Measurements from ENCODE around the gene FAM107B. TPM values are rescaled to one million over a fixed set of nuclear protein-coding genes. Genes with fewer than 3 reads are reported as not detected.
"Not testable (repeated sequence)": the region's sequence is repeated elsewhere in the genome, so short reads cannot be mapped to it uniquely, and the experiment has no call there.

FAM107B gene
- total and polyA plus RNA-seq, 2 experiments from 2014 or later, result 11.0 to 17.6 TPM

DNA sequence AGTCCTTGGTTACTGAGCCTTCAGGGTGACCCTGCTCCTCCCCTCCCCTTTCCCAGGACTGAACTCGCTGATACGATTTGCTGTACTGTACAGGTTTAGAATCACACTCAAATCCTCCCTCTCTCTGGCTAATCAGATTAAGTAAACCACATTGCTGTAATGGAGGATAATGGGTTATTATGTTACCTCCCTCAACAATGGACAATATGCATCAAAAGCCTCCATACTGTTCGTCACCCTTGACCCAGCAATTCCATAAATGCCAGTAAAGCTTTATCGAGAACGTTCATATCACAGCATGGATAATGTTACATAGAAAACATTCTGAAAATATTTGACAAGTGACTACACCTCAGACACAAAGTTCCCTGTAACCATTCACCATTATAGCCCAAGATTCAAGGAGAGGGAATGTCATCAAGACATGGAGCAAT is 61.7 kb downstream of the FAM107B start:
- no peak overlapping the region for H3K4me3 Mint-ChIP-seq

DNA sequence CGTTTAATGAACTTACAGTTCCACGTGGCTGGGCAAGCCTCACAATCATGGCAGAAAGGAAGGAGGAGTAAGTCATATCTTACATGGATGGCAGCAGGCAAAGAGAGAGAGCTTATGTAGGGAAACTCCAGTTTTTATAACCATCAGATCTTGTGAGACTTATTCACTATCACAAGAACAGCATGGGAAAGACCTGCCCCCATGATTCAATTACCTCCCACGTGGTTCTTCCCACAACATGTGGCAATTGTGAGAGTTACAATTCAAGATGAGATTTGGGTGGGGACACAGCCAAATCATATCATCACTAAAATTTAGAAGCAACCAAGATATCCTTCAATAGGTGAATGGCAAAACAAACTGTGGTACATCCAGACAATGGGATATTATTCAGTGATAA is 65.4 kb downstream of the FAM107B start:
- not testable (repeated sequence) for H3K27ac Mint-ChIP-seq; H3K36me3 ChIP-seq (ENCODE audit: insufficient read depth); H3K27me3 Mint-ChIP-seq (ENCODE audit: insufficient read depth, low read depth, poor library complexity); H4K20me1 ChIP-seq (replicated peaks; ENCODE audit: insufficient read depth); H3K4me3 Mint-ChIP-seq; H3K79me2 ChIP-seq (replicated peaks; ENCODE audit: insufficient read depth); H3F3A ChIP-seq (replicated peaks; ENCODE audit: low read depth); H3K27ac ChIP-seq (ENCODE audit: low read depth); H3K36me3 Mint-ChIP-seq (ENCODE audit: low read depth); H3K9me2 ChIP-seq (ENCODE audit: insufficient read depth); H3K4me3 ChIP-seq; ATAC-seq; H3K27me3 ChIP-seq (ENCODE audit: insufficient read depth); H3K9me3 Mint-ChIP-seq; H2AFZ ChIP-seq; DNase-seq (ENCODE audit: low spot score); H3K4me2 ChIP-seq
- peaks cover 15% of the 10 kb centered on the region; the same call in 2 of the 3 replicates for H3K4me1 Mint-ChIP-seq
- peaks cover 13% of the 10 kb centered on the region; the same call in 1 of the 2 replicates for H3K4me1 ChIP-seq (ENCODE audit: insufficient read depth)

More for the DNA sequence above, 61.7 kb downstream of the FAM107B start:
- Mint-ChIP-seq H3K4me1 (peaks cover 5% of the 10 kb centered on the region; the same call in 2 of the 3 replicates), H3K27me3 (ENCODE audit: insufficient read depth, low read depth, poor library complexity) (no peaks in the 10 kb centered on the region), H3K9me3 (no peaks in the 10 kb centered on the region), H3K36me3 (ENCODE audit: low read depth) (no peaks in the 10 kb centered on the region), H3K27ac (no peak overlapping the region)
- no peaks in the 10 kb centered on the region for H3K4me1 ChIP-seq (ENCODE audit: insufficient read depth)
- 0 out of 2 replicates have a peak overlapping the region, but pooled peaks have one; percentile 7 for H2AFZ ChIP-seq
- no peaks in the 10 kb centered on the region for H3K9me2 ChIP-seq (ENCODE audit: insufficient read depth)
- DNase-seq (ENCODE audit: low spot score) (no peak), ATAC-seq (no peak)
- no peaks in the 10 kb centered on the region for H3K79me2 ChIP-seq (replicated peaks; ENCODE audit: insufficient read depth)
- no peaks in the 10 kb centered on the region for H3K27me3 ChIP-seq (ENCODE audit: insufficient read depth)
- no peak overlapping the region for H3K27ac ChIP-seq (ENCODE audit: low read depth)
- H3K4me2 ChIP-seq, result no peak overlapping the region
- no peaks in the 10 kb centered on the region for H3F3A ChIP-seq (replicated peaks; ENCODE audit: low read depth)
- TF ChIP-seq, protein P1, sequence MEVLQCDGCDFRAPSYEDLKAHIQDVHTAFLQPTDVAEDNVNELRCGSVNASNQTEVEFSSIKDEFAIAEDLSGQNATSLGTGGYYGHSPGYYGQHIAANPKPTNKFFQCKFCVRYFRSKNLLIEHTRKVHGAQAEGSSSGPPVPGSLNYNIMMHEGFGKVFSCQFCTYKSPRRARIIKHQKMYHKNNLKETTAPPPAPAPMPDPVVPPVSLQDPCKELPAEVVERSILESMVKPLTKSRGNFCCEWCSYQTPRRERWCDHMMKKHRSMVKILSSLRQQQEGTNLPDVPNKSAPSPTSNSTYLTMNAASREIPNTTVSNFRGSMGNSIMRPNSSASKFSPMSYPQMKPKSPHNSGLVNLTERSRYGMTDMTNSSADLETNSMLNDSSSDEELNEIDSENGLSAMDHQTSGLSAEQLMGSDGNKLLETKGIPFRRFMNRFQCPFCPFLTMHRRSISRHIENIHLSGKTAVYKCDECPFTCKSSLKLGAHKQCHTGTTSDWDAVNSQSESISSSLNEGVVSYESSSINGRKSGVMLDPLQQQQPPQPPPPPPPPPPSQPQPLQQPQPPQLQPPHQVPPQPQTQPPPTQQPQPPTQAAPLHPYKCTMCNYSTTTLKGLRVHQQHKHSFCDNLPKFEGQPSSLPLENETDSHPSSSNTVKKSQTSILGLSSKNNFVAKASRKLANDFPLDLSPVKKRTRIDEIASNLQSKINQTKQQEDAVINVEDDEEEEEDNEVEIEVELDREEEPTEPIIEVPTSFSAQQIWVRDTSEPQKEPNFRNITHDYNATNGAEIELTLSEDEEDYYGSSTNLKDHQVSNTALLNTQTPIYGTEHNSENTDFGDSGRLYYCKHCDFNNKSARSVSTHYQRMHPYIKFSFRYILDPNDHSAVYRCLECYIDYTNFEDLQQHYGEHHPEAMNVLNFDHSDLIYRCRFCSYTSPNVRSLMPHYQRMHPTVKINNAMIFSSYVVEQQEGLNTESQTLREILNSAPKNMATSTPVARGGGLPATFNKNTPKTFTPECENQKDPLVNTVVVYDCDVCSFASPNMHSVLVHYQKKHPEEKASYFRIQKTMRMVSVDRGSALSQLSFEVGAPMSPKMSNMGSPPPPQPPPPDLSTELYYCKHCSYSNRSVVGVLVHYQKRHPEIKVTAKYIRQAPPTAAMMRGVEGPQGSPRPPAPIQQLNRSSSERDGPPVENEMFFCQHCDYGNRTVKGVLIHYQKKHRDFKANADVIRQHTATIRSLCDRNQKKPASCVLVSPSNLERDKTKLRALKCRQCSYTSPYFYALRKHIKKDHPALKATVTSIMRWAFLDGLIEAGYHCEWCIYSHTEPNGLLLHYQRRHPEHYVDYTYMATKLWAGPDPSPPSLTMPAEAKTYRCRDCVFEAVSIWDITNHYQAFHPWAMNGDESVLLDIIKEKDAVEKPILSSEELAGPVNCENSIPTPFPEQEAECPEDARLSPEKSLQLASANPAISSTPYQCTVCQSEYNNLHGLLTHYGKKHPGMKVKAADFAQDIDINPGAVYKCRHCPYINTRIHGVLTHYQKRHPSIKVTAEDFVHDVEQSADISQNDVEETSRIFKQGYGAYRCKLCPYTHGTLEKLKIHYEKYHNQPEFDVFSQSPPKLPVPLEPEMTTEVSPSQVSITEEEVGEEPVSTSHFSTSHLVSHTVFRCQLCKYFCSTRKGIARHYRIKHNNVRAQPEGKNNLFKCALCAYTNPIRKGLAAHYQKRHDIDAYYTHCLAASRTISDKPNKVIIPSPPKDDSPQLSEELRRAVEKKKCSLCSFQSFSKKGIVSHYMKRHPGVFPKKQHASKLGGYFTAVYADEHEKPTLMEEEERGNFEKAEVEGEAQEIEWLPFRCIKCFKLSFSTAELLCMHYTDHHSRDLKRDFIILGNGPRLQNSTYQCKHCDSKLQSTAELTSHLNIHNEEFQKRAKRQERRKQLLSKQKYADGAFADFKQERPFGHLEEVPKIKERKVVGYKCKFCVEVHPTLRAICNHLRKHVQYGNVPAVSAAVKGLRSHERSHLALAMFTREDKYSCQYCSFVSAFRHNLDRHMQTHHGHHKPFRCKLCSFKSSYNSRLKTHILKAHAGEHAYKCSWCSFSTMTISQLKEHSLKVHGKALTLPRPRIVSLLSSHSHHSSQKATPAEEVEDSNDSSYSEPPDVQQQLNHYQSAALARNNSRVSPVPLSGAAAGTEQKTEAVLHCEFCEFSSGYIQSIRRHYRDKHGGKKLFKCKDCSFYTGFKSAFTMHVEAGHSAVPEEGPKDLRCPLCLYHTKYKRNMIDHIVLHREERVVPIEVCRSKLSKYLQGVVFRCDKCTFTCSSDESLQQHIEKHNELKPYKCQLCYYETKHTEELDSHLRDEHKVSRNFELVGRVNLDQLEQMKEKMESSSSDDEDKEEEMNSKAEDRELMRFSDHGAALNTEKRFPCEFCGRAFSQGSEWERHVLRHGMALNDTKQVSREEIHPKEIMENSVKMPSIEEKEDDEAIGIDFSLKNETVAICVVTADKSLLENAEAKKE (CRISPR knock-in tag; IDR thresholded peaks at IDR 0.05), result no peak
- TF ChIP-seq STAT1 (IDR thresholded peaks at IDR 0.05; ENCODE audit: unreplicated experiment), result no peak
- TF ChIP-seq, protein P2, sequence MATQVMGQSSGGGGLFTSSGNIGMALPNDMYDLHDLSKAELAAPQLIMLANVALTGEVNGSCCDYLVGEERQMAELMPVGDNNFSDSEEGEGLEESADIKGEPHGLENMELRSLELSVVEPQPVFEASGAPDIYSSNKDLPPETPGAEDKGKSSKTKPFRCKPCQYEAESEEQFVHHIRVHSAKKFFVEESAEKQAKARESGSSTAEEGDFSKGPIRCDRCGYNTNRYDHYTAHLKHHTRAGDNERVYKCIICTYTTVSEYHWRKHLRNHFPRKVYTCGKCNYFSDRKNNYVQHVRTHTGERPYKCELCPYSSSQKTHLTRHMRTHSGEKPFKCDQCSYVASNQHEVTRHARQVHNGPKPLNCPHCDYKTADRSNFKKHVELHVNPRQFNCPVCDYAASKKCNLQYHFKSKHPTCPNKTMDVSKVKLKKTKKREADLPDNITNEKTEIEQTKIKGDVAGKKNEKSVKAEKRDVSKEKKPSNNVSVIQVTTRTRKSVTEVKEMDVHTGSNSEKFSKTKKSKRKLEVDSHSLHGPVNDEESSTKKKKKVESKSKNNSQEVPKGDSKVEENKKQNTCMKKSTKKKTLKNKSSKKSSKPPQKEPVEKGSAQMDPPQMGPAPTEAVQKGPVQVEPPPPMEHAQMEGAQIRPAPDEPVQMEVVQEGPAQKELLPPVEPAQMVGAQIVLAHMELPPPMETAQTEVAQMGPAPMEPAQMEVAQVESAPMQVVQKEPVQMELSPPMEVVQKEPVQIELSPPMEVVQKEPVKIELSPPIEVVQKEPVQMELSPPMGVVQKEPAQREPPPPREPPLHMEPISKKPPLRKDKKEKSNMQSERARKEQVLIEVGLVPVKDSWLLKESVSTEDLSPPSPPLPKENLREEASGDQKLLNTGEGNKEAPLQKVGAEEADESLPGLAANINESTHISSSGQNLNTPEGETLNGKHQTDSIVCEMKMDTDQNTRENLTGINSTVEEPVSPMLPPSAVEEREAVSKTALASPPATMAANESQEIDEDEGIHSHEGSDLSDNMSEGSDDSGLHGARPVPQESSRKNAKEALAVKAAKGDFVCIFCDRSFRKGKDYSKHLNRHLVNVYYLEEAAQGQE (IDR thresholded peaks at IDR 0.05; ENCODE audit: unreplicated experiment), result no peak
- TF ChIP-seq EZH2 (IDR thresholded peaks at IDR 0.05; ENCODE audit: low read depth, unreplicated experiment), result no peak
- no peak for TF ChIP-seq ZNF331 (CRISPR knock-in tag; IDR thresholded peaks at IDR 0.05; ENCODE audit: low read depth)
- no peaks in the 10 kb centered on the region for H3K36me3 ChIP-seq (ENCODE audit: insufficient read depth)
- H3K4me3 ChIP-seq, result no peak overlapping the region
- H4K20me1 ChIP-seq (replicated peaks; ENCODE audit: insufficient read depth), result no peaks in the 10 kb centered on the region

Measured in GM23338 (cell line).